Femur (tissue), 1 donor: ENCODE measurements around the gene OR13F1.
"Not testable (repeated sequence)": the region's sequence is repeated elsewhere in the genome, so short reads cannot be mapped to it uniquely, and the experiment has no call there.

Source experiments
- DNase-seq: peaks from one replicate; pipeline ENCODE4 v3.0.0-alpha.2; 2017

The OR13F1 gene

GRCh38 chr9:104503963-104504362 is at the start of gene OR13F1:
Gene OR13F1 (plus strand): TSS chr9:104504263. CDS start chr9:104504263, 0 bp downstream.
- DNase-seq, result no peak

GRCh38 chr9:104456831-104457230 is 47.2 kb upstream of the OR13F1 start:
- DNase-seq, result no peak

GRCh38 chr9:104463864-104464263 is 40.2 kb upstream of the OR13F1 start:
- DNase-seq, result no peak

DNA sequence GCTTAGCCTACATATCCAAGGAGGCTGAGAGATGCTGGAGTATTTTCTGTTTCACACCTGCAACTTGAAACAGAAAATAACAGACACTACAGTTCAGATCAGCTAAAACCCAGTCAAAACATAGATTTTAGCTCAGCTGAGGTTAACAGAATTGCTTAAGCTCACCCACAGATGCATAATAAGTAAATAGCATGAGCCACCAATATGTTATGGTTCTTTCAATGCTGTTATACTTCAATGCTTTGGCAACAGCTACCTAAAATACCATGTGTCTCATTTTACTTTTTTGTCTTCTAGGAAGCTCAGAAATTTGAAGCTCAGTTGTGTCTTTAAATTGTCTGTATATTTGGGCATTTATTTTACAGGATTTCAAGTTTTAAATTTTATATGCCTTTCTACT is 35.8 kb upstream of the OR13F1 start:
- no peak for DNase-seq

DNA sequence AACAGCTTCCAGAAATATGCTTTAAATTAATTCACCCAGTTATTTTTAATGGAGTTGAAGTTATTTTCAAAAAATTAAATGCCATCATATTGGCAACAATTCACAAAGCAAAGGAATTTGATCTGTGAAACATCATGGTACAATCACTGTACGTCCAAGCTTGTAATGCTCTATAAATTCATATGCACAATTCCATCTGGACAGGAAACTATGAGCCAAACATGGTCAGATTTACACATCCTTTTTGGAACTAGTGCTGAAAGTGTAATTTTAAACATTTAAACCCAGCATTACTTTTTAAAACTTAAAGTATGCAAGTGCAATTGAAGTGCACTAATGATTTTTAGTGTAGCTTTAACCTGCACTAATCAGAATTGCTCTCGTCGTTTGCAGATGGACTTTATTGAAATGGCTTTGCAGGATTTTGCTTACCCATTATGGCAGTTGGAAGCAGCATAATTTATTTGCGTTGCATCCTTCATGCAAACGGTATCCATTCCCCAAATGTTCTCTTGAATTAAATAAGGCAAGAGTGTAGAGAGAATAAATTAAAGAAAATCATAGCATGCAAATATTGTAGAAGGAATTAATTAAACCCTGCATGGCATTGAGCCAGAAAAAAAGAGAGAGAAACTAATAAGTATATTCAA is 21.0 kb upstream of the OR13F1 start:
- no peak for DNase-seq

GRCh38 chr9:104485014-104485413 is 19.0 kb upstream of the OR13F1 start:
- DNase-seq, result no peak

- no peak for DNase-seq
These were observed 9.3 kb upstream of the OR13F1 start for GRCh38 chr9:104494808-104495207.

DNA sequence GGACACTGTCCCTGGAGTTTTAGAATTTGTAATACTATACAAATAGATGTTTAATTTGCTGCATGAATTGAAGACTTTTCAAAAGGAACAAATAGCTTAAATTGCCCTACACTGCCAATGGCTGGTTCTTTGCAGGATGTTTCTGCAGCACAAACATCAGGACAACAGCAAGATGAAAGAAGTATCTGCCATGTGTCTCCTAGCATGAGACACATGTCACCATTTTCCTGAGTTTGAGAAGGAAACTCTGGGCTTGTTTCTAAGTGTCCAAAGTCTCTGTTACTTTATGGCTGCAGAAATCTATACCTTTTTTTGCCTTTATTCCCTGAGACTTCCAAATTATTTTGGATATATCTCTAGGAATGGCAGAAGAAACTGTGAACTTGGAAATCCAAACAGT is 623 bp upstream of the OR13F1 start:
- DNase-seq, result no peak

GRCh38 chr9:104506565-104506964 is 2.5 kb downstream of the OR13F1 start:
- no peak for DNase-seq

DNA sequence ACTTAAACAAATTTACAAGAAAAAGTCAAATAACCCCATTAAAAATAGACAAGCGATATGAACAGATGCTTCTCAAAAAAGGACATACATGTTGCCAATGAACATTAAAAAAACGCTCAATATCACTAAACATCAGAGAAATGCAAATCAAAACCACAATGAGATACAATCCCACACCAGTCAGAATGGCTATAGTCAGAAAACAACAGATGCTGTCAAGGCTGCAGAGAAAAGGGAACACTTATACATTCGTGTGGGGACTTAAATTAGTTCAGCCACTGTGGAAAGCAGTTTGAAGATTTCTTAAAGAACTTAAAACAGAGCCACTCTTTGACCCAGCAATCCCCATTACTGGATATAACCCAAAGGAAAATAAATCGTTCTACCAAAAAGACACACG is 10.8 kb downstream of the OR13F1 start:
- DNase-seq, result no peak

DNA sequence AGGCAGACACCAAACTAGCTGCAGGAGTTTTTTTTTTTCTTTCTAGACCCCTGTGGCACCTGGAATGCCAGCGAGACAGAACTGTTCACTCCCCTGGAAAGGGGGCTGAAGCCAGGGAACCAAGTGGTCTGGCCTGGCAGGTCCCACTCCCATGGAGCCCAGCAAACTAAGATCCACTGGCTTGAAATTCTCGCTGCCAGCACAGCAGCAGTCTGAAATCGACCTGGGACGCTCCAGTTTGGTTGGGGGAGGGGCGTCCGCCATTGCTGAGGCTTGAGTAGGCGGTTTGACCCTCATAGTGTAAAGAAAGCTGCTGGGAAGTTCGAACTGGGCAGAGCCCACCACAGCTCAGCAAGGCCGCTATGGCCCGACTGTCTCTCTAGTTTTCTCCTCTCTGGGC is 16.2 kb downstream of the OR13F1 start:
- DNase-seq, result not testable (repeated sequence)

DNA sequence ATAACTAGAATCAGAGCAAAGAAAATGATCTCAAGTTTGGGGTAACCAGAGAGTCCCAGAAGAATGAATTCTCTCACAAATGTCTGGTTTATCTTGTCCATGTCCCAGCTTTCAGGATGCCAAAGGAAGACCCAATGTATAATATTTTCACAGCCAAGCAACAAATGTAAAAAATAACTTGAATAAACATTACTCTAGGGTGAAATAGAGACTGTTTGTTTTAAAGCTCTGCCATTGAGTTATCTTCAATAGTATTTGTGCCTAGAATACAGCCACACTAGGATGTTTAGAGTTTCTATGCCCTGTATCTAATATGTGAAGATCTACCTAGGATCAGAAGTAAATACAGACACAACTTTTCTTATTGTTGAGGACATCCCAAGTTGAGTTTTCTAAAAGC is 23.0 kb downstream of the OR13F1 start, which contains the start of gene OR13C4:
Gene OR13C4 (minus strand): TSS at position 101 of the 400 bp plus-strand sequence. CDS start 0 bp downstream, at position 101.
- DNase-seq, result no peak

- DNase-seq, result no peak
These were observed 32.7 kb downstream of the OR13F1 start, which contains the start of gene OR13C3 for GRCh38 chr9:104536756-104537155. Gene OR13C3 (minus strand): TSS chr9:104536856. CDS start chr9:104536723, 133 bp downstream.

GRCh38 chr9:104539275-104539674 is 35.2 kb downstream of the OR13F1 start:
- no peak for DNase-seq

GRCh38 chr9:104544644-104545043 is 40.6 kb downstream of the OR13F1 start:
- no peak for DNase-seq

- DNase-seq, result no peak
These were observed 49.2 kb downstream of the OR13F1 start for GRCh38 chr9:104553261-104553660.
